MM.1S (cell line): Measurements from ENCODE around the gene TEX38.

Source experiments
- DNase-seq: peaks from one replicate; pipeline ENCODE4 v3.0.0-alpha.2; 2015
- H2AFZ ChIP-seq: fragments of 300-600 bp; sonication (generic); 2 replicates; pipeline ENCODE4 v1.6.0; 2016; ENCODE audit warnings: antibody characterized with exemption, low read length
- H3F3A ChIP-seq: fragments of 300-600 bp; sonication (generic); 2 replicates; pipeline ENCODE4 v1.6.1; 2016; ENCODE audit warnings: mild to moderate bottlenecking, antibody characterized with exemption, low read length, moderate library complexity, mixed read lengths; ENCODE audit not compliant: insufficient read depth
- H3K27ac ChIP-seq: fragments of 300-600 bp; sonication (generic); 2 replicates; pipeline ENCODE4 v1.5.1; 2016; ENCODE audit warnings: mild to moderate bottlenecking, low read length
- H3K27me3 ChIP-seq: fragments of 300-600 bp; sonication (generic); replicated peaks from 2 replicates; pipeline ENCODE4 v1.6.0; 2016; ENCODE audit warnings: low read length; ENCODE audit not compliant: insufficient read depth
- H3K36me3 ChIP-seq: fragments of 300-600 bp; sonication (generic); replicated peaks from 2 replicates; pipeline ENCODE4 v1.6.1; 2016; ENCODE audit warnings: mild to moderate bottlenecking, low read length, mixed read lengths; ENCODE audit not compliant: insufficient read depth
- H3K4me1 ChIP-seq: fragments of 300-600 bp; sonication (generic); 2 replicates; pipeline ENCODE4 v1.6.1; 2016; ENCODE audit warnings: low read length, mixed read lengths
- H3K4me2 ChIP-seq: fragments of 300-600 bp; sonication (generic); 2 replicates; pipeline ENCODE4 v1.6.0; 2016; ENCODE audit warnings: low read depth, low read length
- H3K4me3 ChIP-seq: fragments of 300-600 bp; sonication (generic); 2 replicates; pipeline ENCODE4 v1.5.1; 2016; ENCODE audit warnings: low read length, mixed read lengths
- H3K79me2 ChIP-seq: fragments of 300-600 bp; sonication (generic); 2 replicates; pipeline ENCODE4 v1.6.1; 2016; ENCODE audit warnings: mixed run types, low read length, mixed read lengths
- H3K9ac ChIP-seq: fragments of 300-600 bp; sonication (generic); 2 replicates; pipeline ENCODE4 v1.6.1; 2016; ENCODE audit warnings: low read length, mixed read lengths
- H3K9me2 ChIP-seq: fragments of 300-600 bp; sonication (generic); replicated peaks from 2 replicates; pipeline ENCODE4 v1.6.1; 2016; ENCODE audit warnings: mild to moderate bottlenecking, low read length, mixed read lengths; ENCODE audit not compliant: insufficient read depth
- H3K9me3 ChIP-seq: fragments of 300-600 bp; sonication (generic); replicated peaks from 2 replicates; pipeline ENCODE4 v1.6.1; 2016; ENCODE audit warnings: mild to moderate bottlenecking, low read length, mixed read lengths; ENCODE audit not compliant: insufficient read depth
- H4K20me1 ChIP-seq: fragments of 300-600 bp; sonication (generic); 2 replicates; pipeline ENCODE4 v1.6.1; 2016; ENCODE audit warnings: mild to moderate bottlenecking, low read length, moderate library complexity, mixed read lengths; ENCODE audit not compliant: insufficient read depth
- EZH2 ChIP-seq: fragments of 300-600 bp; sonication (generic); optimal IDR thresholded peaks from 2 replicates; pipeline ENCODE3; 2017; ENCODE audit warnings: low read depth, mild to moderate bottlenecking, antibody characterized with exemption, low read length, mixed read lengths
- EZH2phosphoT487 ChIP-seq: fragments of 300-600 bp; sonication (generic); IDR thresholded peaks from 2 replicates; pipeline ENCODE4 v1.6.1; 2018; ENCODE audit warnings: antibody characterized with exemption, low read length
- TF ChIP-seq, protein P1 (sequence below): fragments of 300-600 bp; sonication (generic); IDR thresholded peaks from 2 replicates; pipeline ENCODE4 v1.5.1; 2016; ENCODE audit warnings: antibody characterized with exemption, low read length, mixed read lengths

TEX38 gene

DNA sequence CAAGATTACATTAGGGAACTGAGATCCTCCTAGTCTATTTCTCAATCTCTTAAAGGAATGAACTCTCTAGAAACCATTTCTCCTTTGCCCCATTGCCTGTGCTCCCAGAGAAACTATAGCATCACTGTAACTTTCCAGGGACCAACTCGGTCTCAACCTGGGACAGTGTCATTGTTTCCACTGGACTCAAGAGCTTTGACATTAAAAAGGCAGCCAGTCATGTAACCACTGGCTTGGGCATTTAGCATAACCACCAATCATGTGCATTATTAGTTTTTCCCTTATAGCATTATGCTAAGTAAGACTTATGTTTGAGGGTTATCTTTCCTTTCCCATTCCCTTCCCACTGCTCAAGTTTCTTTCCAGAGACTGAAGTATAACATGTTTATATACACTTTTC lies 18.2 kb downstream of the TEX38 start:
- Histone ChIP-seq H3K36me3 (peaks cover 12% of the 10 kb centered on the region; the same call in 1 of the 2 replicates), H3K9ac (peak overlapping the region; percentile 17; the same call in 1 of the 2 replicates), H3K4me1 (peaks cover 34% of the 10 kb centered on the region), H3K4me3 (no peak overlapping the region), H3K27ac (peak overlapping the region; percentile 85), H2AFZ (no peak overlapping the region), H3K4me2 (peak overlapping the region; percentile 42), H4K20me1 (no peaks in the 10 kb centered on the region), H3K79me2 (no peaks in the 10 kb centered on the region), H3K9me2 (no peaks in the 10 kb centered on the region), H3F3A (peaks cover 19% of the 10 kb centered on the region), H3K9me3 (no peaks in the 10 kb centered on the region), H3K27me3 (no peaks in the 10 kb centered on the region)
- no peak for DNase-seq
- TF ChIP-seq, protein P1, sequence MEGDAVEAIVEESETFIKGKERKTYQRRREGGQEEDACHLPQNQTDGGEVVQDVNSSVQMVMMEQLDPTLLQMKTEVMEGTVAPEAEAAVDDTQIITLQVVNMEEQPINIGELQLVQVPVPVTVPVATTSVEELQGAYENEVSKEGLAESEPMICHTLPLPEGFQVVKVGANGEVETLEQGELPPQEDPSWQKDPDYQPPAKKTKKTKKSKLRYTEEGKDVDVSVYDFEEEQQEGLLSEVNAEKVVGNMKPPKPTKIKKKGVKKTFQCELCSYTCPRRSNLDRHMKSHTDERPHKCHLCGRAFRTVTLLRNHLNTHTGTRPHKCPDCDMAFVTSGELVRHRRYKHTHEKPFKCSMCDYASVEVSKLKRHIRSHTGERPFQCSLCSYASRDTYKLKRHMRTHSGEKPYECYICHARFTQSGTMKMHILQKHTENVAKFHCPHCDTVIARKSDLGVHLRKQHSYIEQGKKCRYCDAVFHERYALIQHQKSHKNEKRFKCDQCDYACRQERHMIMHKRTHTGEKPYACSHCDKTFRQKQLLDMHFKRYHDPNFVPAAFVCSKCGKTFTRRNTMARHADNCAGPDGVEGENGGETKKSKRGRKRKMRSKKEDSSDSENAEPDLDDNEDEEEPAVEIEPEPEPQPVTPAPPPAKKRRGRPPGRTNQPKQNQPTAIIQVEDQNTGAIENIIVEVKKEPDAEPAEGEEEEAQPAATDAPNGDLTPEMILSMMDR = no peak
- TF ChIP-seq EZH2phosphoT487 (no peak), EZH2 (no peak)

DNA sequence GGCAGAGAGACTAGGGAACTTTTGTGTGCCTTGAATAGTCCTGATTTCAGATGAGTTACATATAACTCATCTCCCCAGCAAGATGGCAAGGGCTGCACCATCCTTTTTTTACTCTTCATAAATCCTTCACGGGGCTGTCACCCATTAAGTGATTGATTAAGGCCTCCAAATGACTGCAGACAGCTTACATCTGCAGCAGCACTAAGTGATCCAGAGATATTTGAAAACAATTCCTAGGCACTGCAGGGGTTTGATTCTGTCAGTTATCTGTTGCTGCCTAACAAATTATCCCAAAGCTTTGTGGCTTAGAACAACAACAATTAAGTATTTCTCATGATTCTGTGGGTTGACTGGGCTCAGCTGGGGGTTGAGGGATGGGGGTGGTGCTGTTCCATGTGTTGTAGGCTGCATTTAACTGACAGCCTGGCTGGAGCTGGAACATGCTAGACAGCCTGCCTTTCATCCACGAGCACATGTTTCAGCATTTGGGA lies 19.3 kb downstream of the TEX38 start:
- TF ChIP-seq, protein P1 = no peak
- TF ChIP-seq EZH2phosphoT487 = no peak
- TF ChIP-seq EZH2 = no peak
- DNase-seq = no peak
- Histone ChIP-seq H3K4me2 (no peak overlapping the region), H3K36me3 (peaks cover 11% of the 10 kb centered on the region; the same call in 1 of the 2 replicates), H3K9me3 (no peaks in the 10 kb centered on the region), H3K9ac (no peak overlapping the region), H3K79me2 (peaks cover 8% of the 10 kb centered on the region; the same call in 1 of the 2 replicates), H3F3A (peaks cover 19% of the 10 kb centered on the region), H3K27ac (peak overlapping the region; percentile 85; the same call in 1 of the 2 replicates), H3K4me1 (peaks cover 34% of the 10 kb centered on the region), H3K4me3 (no peak overlapping the region), H3K27me3 (no peaks in the 10 kb centered on the region), H3K9me2 (no peaks in the 10 kb centered on the region), H2AFZ (no peak overlapping the region), H4K20me1 (no peaks in the 10 kb centered on the region)

DNA sequence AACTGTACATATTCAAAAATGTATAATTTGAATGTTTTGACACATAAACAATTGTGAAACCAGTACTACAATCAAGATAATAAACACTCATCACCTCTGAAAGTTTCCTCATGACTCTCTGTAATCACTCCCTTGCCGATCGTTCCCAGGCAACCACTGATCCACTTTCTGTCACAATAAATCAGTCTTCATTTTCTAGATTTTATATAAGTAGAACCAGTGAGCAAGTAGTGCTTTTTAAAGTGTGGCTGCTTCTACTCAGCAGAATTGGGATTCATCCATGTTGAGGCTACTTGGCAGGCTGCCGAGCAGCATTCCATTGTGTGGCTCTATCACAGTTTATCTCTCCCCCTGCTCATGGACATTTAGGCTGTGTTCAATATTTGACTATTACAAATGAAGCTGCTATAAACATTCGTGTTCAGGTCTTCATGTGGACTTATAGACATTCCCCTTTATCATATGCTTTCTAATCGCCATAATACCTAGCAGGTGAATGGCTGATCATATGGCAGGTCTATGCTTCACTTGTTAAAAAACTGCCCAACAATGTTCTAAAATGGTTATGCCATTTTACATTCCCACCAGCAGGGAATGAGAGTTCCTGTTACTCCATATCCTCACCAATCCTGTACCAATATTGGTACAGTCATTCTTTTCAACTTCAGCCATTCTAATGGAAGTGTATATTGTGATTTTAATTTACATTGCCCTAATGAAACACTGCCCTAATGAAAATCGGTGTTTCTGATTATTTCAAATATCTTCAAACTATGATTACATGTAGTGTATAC lies 20.5 kb downstream of the TEX38 start:
- H3K36me3 ChIP-seq = peaks cover 17% of the 10 kb centered on the region
- H3K27ac ChIP-seq = no peak overlapping the region
- no peak for DNase-seq
- TF ChIP-seq, protein P1 = no peak
- no peak for TF ChIP-seq EZH2
- no peak for TF ChIP-seq EZH2phosphoT487
- no peaks in the 10 kb centered on the region for H3K9me3 ChIP-seq
- no peak overlapping the region for H3K4me3 ChIP-seq
- H3K4me1 ChIP-seq = peaks cover 34% of the 10 kb centered on the region
- no peak overlapping the region for H2AFZ ChIP-seq
- no peaks in the 10 kb centered on the region for H3K27me3 ChIP-seq
- H4K20me1 ChIP-seq = no peaks in the 10 kb centered on the region
- no peaks in the 10 kb centered on the region for H3K9me2 ChIP-seq
- H3K9ac ChIP-seq = no peak overlapping the region
- peaks cover 10% of the 10 kb centered on the region; the same call in 1 of the 2 replicates for H3K79me2 ChIP-seq
- peaks cover 19% of the 10 kb centered on the region for H3F3A ChIP-seq
- no peak overlapping the region for H3K4me2 ChIP-seq
